H1 (cell line): ENCODE measurements around the gene ADAMTS17. TPM values are rescaled to one million over a fixed set of nuclear protein-coding genes. Genes with fewer than 3 reads are reported as not detected.

Source experiments
- CTCF ChIA-PET: fragments of 300-600 bp; sonication (Branson Sonifier 250); formaldehyde crosslinking; loops from one replicate; lab custom pipeline; 2021; ENCODE audit not compliant: partially characterized antibody; lab: Charles Lee
- POLR2A ChIA-PET: fragments of 300-600 bp; sonication (Branson Sonifier 250); formaldehyde crosslinking; loops from one replicate; lab custom pipeline; 2021; ENCODE audit warnings: inconsistent platforms; ENCODE audit not compliant: partially characterized antibody; lab: Charles Lee
- DNase-seq, 2 experiments: peaks; one replicate each; pipeline versions ENCODE4 v3.0.0 to v3.0.0-alpha.2; 2010 to 2022; ENCODE audit warnings: low spot score in 2 of 2, low read depth in 1 of 2, mixed read lengths in 1 of 2
- FAIRE-seq: peaks from 2 replicates; lab custom pipeline; 2011; peaks lifted over from hg19 to GRCh38; lab: Jason Lieb, UNC
- H2AFZ ChIP-seq: 2 replicates; pipeline ENCODE4 v1.8.1; 2012; ENCODE audit warnings: low read length, inconsistent platforms
- H2AK5ac ChIP-seq: 2 replicates; pipeline ENCODE4 v1.6.1; 2013; ENCODE audit warnings: low read depth, low read length
- H2BK120ac ChIP-seq: replicated peaks from 2 replicates; pipeline ENCODE3; 2013; ENCODE audit warnings: low read depth, low read length, inconsistent platforms
- H2BK12ac ChIP-seq: 2 replicates; pipeline ENCODE4 v1.6.1; 2013; ENCODE audit warnings: low read depth, low read length
- H2BK15ac ChIP-seq: 2 replicates; pipeline ENCODE4 v1.6.1; 2013; ENCODE audit warnings: low read length
- H2BK20ac ChIP-seq: 2 replicates; pipeline ENCODE4 v1.6.1; 2013; ENCODE audit warnings: low read length
- H2BK5ac ChIP-seq: 2 replicates; pipeline ENCODE4 v1.6.1; 2013; ENCODE audit warnings: low read depth, low read length
- H3K14ac ChIP-seq: 2 replicates; pipeline ENCODE4 v1.6.1; 2013; ENCODE audit warnings: inconsistent platforms; ENCODE audit not compliant: insufficient read length
- H3K18ac ChIP-seq: 2 replicates; pipeline ENCODE4 v1.6.1; 2013; ENCODE audit warnings: low read length; ENCODE audit errors: extremely low read depth
- H3K23ac ChIP-seq: 2 replicates; pipeline ENCODE4 v1.6.1; 2013; ENCODE audit warnings: inconsistent platforms; ENCODE audit not compliant: insufficient read length
- H3K23me2 ChIP-seq: 2 replicates; pipeline ENCODE4 v1.6.1; 2013; ENCODE audit warnings: low read depth, low read length
- H3K27ac ChIP-seq: 2 replicates; pipeline ENCODE4 v1.6.1; 2011; ENCODE audit warnings: low read depth, low read length, inconsistent platforms
- H3K27me3 ChIP-seq, 4 experiments: replicated peaks in 1 of 4; 1 replicate in 1 of 4; 2 replicates in 3 of 4; pipeline versions ENCODE4 v1.6.1 to v1.8.1; 2011 to 2013; ENCODE audit warnings: low read length in 3 of 4, mild to moderate bottlenecking in 3 of 4, inconsistent platforms in 2 of 4, mixed read lengths in 2 of 4, moderate library complexity in 1 of 4; ENCODE audit not compliant: control insufficient read depth in 3 of 4, insufficient read depth in 3 of 4; ENCODE audit errors: extremely low read depth in 1 of 4
- H3K36me3 ChIP-seq, 4 experiments: 2 replicates each; pipeline versions ENCODE4 v1.6.1 to v1.8.1; 2011 to 2013; ENCODE audit warnings: mild to moderate bottlenecking in 4 of 4, low read length in 3 of 4, moderate library complexity in 2 of 4, control low read depth in 1 of 4, inconsistent platforms in 1 of 4; ENCODE audit not compliant: insufficient read depth in 4 of 4, control insufficient read depth in 2 of 4
- H3K4ac ChIP-seq: replicated peaks from 2 replicates; pipeline ENCODE3; 2013; ENCODE audit warnings: low read length, low read depth, mixed read lengths, inconsistent platforms; ENCODE audit not compliant: insufficient read length
- H3K4me1 ChIP-seq, 4 experiments: replicated peaks in 1 of 4; 1 replicate in 1 of 4; 2 replicates in 3 of 4; pipeline versions ENCODE4 v1.6.1 to v1.8.1; 2011 to 2013; ENCODE audit warnings: low read length in 3 of 4, inconsistent platforms in 2 of 4, mixed read lengths in 1 of 4; ENCODE audit not compliant: insufficient read depth in 4 of 4, control insufficient read depth in 3 of 4
- H3K4me2 ChIP-seq, 2 experiments: 2 replicates each; pipeline versions ENCODE4 v1.6.1 to v1.8.1; 2011 to 2013; ENCODE audit warnings: low read depth in 2 of 2, low read length in 2 of 2, control low read depth in 1 of 2, inconsistent platforms in 1 of 2, mild to moderate bottlenecking in 1 of 2; ENCODE audit not compliant: insufficient read depth in 1 of 2
- H3K4me3 ChIP-seq, 4 experiments: fragments of 200-600, 300-600 bp in 1 of 4; sonication (generic), shearing (Covaris generic), sonication (Bioruptor Twin) in 1 of 4; 2 replicates each; pipeline versions ENCODE4 v1.5.1 to v1.8.1; 2011 to 2016; ENCODE audit warnings: low read length in 4 of 4, low read depth in 3 of 4, control low read depth in 2 of 4, inconsistent platforms in 2 of 4, mild to moderate bottlenecking in 2 of 4, mixed read lengths in 1 of 4, moderate library complexity in 1 of 4; ENCODE audit not compliant: insufficient read depth in 2 of 4; ENCODE audit errors: extremely low read depth in 1 of 4
- H3K56ac ChIP-seq: replicated peaks from 2 replicates; pipeline ENCODE3; 2013; ENCODE audit warnings: low read depth, mild to moderate bottlenecking, mixed read lengths, low read length, inconsistent platforms; ENCODE audit not compliant: insufficient read length
- H3K79me1 ChIP-seq: 2 replicates; pipeline ENCODE4 v1.6.1; 2013; ENCODE audit warnings: low read depth, low read length, control low read depth
- H3K79me2 ChIP-seq, 2 experiments: 2 replicates each; pipeline versions ENCODE4 v1.6.1 to v1.8.1; 2012 to 2013; ENCODE audit warnings: low read length in 2 of 2, mild to moderate bottlenecking in 2 of 2, inconsistent platforms in 1 of 2; ENCODE audit not compliant: insufficient read depth in 2 of 2, control insufficient read depth in 1 of 2
- H3K9ac ChIP-seq, 4 experiments: replicated peaks in 1 of 4; 1 replicate in 1 of 4; 2 replicates in 3 of 4; pipeline versions ENCODE4 v1.6.1 to v1.8.1; 2011 to 2013; ENCODE audit warnings: low read depth in 3 of 4, low read length in 3 of 4, control low read depth in 2 of 4, mild to moderate bottlenecking in 2 of 4, moderate library complexity in 2 of 4, inconsistent platforms in 1 of 4; ENCODE audit errors: extremely low read depth in 1 of 4
- H3K9me3 ChIP-seq, 2 experiments: 2 replicates each; pipeline versions ENCODE4 v1.6.1 to v1.8.1; 2012 to 2013; ENCODE audit warnings: mild to moderate bottlenecking in 2 of 2, moderate library complexity in 2 of 2, control low read depth in 1 of 2, inconsistent platforms in 1 of 2, low read depth in 1 of 2, low read length in 1 of 2, mixed read lengths in 1 of 2; ENCODE audit not compliant: insufficient read depth in 2 of 2
- H4K20me1 ChIP-seq, 2 experiments: replicated peaks in 1 of 2; 2 replicates each; pipeline versions ENCODE3 to v1.8.1; 2011 to 2013; ENCODE audit warnings: inconsistent platforms in 2 of 2, low read length in 2 of 2, mild to moderate bottlenecking in 1 of 2; ENCODE audit not compliant: insufficient read depth in 2 of 2, control insufficient read depth in 1 of 2
- H4K5ac ChIP-seq: 2 replicates; pipeline ENCODE4 v1.6.1; 2013; ENCODE audit warnings: low read length, low read depth, mixed read lengths, inconsistent platforms; ENCODE audit not compliant: insufficient read length
- H4K8ac ChIP-seq: 2 replicates; pipeline ENCODE4 v1.8.0; 2013; ENCODE audit warnings: mild to moderate bottlenecking, moderate library complexity, low read length, inconsistent platforms; ENCODE audit not compliant: insufficient read depth; ENCODE audit errors: extremely low read depth
- H4K91ac ChIP-seq: replicated peaks from 2 replicates; pipeline ENCODE3; 2013; ENCODE audit warnings: low read length, mixed read lengths, inconsistent platforms; ENCODE audit not compliant: insufficient read length
- BCL11A ChIP-seq, 2 experiments: IDR thresholded peaks; one replicate each; pipeline ENCODE4 v1.6.1; 2011; ENCODE audit warnings: low read depth in 2 of 2, low read length in 2 of 2, mild to moderate bottlenecking in 2 of 2
- POU5F1 ChIP-seq: IDR thresholded peaks from 2 replicates; pipeline ENCODE4 v1.6.1; 2011; ENCODE audit warnings: low read depth, mild to moderate bottlenecking, low read length, moderate library complexity
- SAP30 ChIP-seq: fragments of 300-600 bp; sonication (generic); IDR thresholded peaks from 2 replicates; pipeline ENCODE4 v1.7.1; 2012; ENCODE audit warnings: low read length, moderate library complexity, mild to moderate bottlenecking, inconsistent platforms; ENCODE audit not compliant: insufficient read depth, insufficient replicate concordance
- SP4 ChIP-seq: IDR thresholded peaks from 2 replicates; pipeline ENCODE4 v1.6.1; 2012; ENCODE audit warnings: low read length, inconsistent platforms
- TCF12 ChIP-seq: IDR thresholded peaks from 2 replicates; pipeline ENCODE4 v1.6.1; 2011; ENCODE audit warnings: low read depth, mild to moderate bottlenecking, low read length
- WGBS, 2 experiments: shearing (Covaris generic) in 1 of 2; methylation state at CpG; one replicate each; pipeline versions ENCODE4 v1.1.6 to v1.1.7; 2013 to 2015; ENCODE audit warnings: low lambda C conversion rate in 2 of 2, mixed read lengths in 2 of 2, inconsistent platforms in 1 of 2, low coverage in 1 of 2, missing lambda C conversion rate in 1 of 2; ENCODE audit not compliant: insufficient replicate concordance in 2 of 2, insufficient coverage in 1 of 2, insufficient read length in 1 of 2; ENCODE audit errors: extremely low coverage in 1 of 2, missing lambda C conversion rate in 1 of 2; 5-methylcytosine and 5-hydroxymethylcytosine counted together
- polyA plus RNA-seq, 7 experiments: library from polyadenylated mRNA; depleted of rRNA in 3 of 7; stranded (reverse) in 5 of 7; unstranded in 2 of 7; fragments of >200 nt in 5 of 7; fragments of 200-250 nt in 2 of 7; gene quantifications; 1 replicate in 5 of 7; 2 replicates in 1 of 7; 4 replicates in 1 of 7; pipeline versions ENCODE4 v1.2.1 to v1.2.3, GENCODE V29; 2011 to 2013; ENCODE audit warnings: missing spikeins in 2 of 7, mixed read lengths in 2 of 7
- total RNA-seq: library from RNA; stranded (reverse); fragmentation: NEBNext Ultra II Directional; extraction: Animal tissue kit (Norgen Biotek cat#: 25700); gene quantifications from 2 replicates; pipeline ENCODE4 v1.2.1, GENCODE V29; 2021

Gene ADAMTS17
- total and polyA plus RNA-seq, 2 of the 8 experiments (the other 6 are each of a cell fraction or from before 2014, with no cell fraction given): 0.51 to 1.7 TPM

- H2BK20ac ChIP-seq: no peak overlapping the region
- H3K9ac ChIP-seq: no peak overlapping the region
- CTCF ChIA-PET: interaction anchor here (0.9 to 1.8 kb wide), 4 partner anchors 9 to 120 kb away, joined by 3 to 7 read pairs (median 4); no protein-coding TSS in a partner anchor
- H2BK12ac ChIP-seq: no peak overlapping the region
- DNase-seq: no peak
- H4K91ac ChIP-seq: no peak overlapping the region
- H3K4ac ChIP-seq: no peak overlapping the region
- TF ChIP-seq BCL11A (IDR thresholded peaks at IDR 0.05; ENCODE audit: low read depth in 2 of 2, low read length in 2 of 2) (no peak), TCF12 (no peak), SP4 (no peak), SAP30 (no peak), POU5F1 (no peak)
- H3K23ac ChIP-seq: no peak overlapping the region
- no peak overlapping the region for H3K27ac ChIP-seq
- no peak for FAIRE-seq
- H3K36me3 ChIP-seq: no peaks in the 10 kb centered on the region
- 0 out of 4 replicates have a peak, but pooled peaks cover 0 to 3% of the 10 kb centered on the region in 2 experiments for H3K9me3 ChIP-seq
- H3K27me3 ChIP-seq: no peaks in the 10 kb centered on the region
- H2AK5ac ChIP-seq: no peak overlapping the region
- WGBS, 2 experiments: 86% methylated on average over 9 of the region's 9 CpGs; no CpG with 5 or more reads in 1 of the 2 experiments
- no peak overlapping the region for H3K4me2 ChIP-seq
- no peaks in the 10 kb centered on the region; a peak in 1 of 7 replicates for H3K4me1 ChIP-seq
- no peak overlapping the region for H3K18ac ChIP-seq
- H2AFZ ChIP-seq: no peak overlapping the region
- no peaks in the 10 kb centered on the region for H3K79me1 ChIP-seq
- POLR2A ChIA-PET: no interaction called here
- no peak overlapping the region for H2BK5ac ChIP-seq
- no peak overlapping the region for H2BK15ac ChIP-seq
- no peak overlapping the region for H3K4me3 ChIP-seq
- no peak overlapping the region for H2BK120ac ChIP-seq
- H3K23me2 ChIP-seq: no peaks in the 10 kb centered on the region
- no peak overlapping the region for H4K8ac ChIP-seq
- no peaks in the 10 kb centered on the region for H3K79me2 ChIP-seq
- no peaks in the 10 kb centered on the region for H4K20me1 ChIP-seq
- no peak overlapping the region for H3K56ac ChIP-seq
- no peak overlapping the region for H3K14ac ChIP-seq
- no peak overlapping the region for H4K5ac ChIP-seq
Observed at GRCh38 chr15:100229181-100230163, 112.3 kb downstream of the ADAMTS17 start.
